Hepatocyte (in vitro differentiated cells): ENCODE data around the gene GH2. TPM values are rescaled to one million over a fixed set of nuclear protein-coding genes. Genes with fewer than 3 reads are reported as not detected.
"Not testable (repeated sequence)": the region's sequence is repeated elsewhere in the genome, so short reads cannot be mapped to it uniquely, and the experiment has no call there.

Experiments
- DNase-seq: peaks from one replicate; pipeline ENCODE4 v3.0.0-alpha.2; 2016; ENCODE audit warnings: low spot score
- H2AFZ ChIP-seq: fragments of 200-600 bp; sonication (generic); 2 replicates; pipeline ENCODE4 v1.6.0; 2016; ENCODE audit warnings: antibody characterized with exemption, mild to moderate bottlenecking
- H3K27ac ChIP-seq: fragments of 200-600 bp; sonication (generic); 2 replicates; pipeline ENCODE4 v1.5.1; 2016; ENCODE audit warnings: mild to moderate bottlenecking
- H3K27me3 ChIP-seq: fragments of 200-600 bp; sonication (generic); 2 replicates; pipeline ENCODE4 v1.6.1; 2016
- H3K36me3 ChIP-seq: fragments of 200-600 bp; sonication (generic); replicated peaks from 2 replicates; pipeline ENCODE4 v1.5.1; 2016; ENCODE audit warnings: low read depth; ENCODE audit not compliant: insufficient read depth
- H3K4me1 ChIP-seq: fragments of 200-600 bp; sonication (generic); 2 replicates; pipeline ENCODE4 v1.5.1; 2016; ENCODE audit warnings: mild to moderate bottlenecking, moderate library complexity; ENCODE audit not compliant: insufficient read depth
- H3K4me2 ChIP-seq: fragments of 200-600 bp; sonication (generic); 2 replicates; pipeline ENCODE4 v1.6.0; 2016
- H3K4me3 ChIP-seq: fragments of 200-600 bp; sonication (generic); 2 replicates; pipeline ENCODE4 v1.5.1; 2016; ENCODE audit warnings: mild to moderate bottlenecking
- H3K79me2 ChIP-seq: fragments of 200-600 bp; sonication (generic); 2 replicates; pipeline ENCODE4 v1.6.0; 2017; ENCODE audit warnings: mild to moderate bottlenecking
- H3K9me2 ChIP-seq: fragments of 200-600 bp; sonication (generic); replicated peaks from 2 replicates; pipeline ENCODE4 v1.6.0; 2017; ENCODE audit warnings: mild to moderate bottlenecking; ENCODE audit not compliant: insufficient read depth
- H3K9me3 ChIP-seq: fragments of 200-600 bp; sonication (generic); 2 replicates; pipeline ENCODE4 v1.5.1; 2016; ENCODE audit warnings: low read depth, mild to moderate bottlenecking
- H4K20me1 ChIP-seq: fragments of 200-600 bp; sonication (generic); 2 replicates; pipeline ENCODE4 v1.6.0; 2016; ENCODE audit warnings: mild to moderate bottlenecking; ENCODE audit not compliant: insufficient read depth, poor library complexity, severe bottlenecking
- EZH2 ChIP-seq: fragments of 200-600 bp; sonication (generic); IDR thresholded peaks from 2 replicates; pipeline ENCODE4 v1.6.1; 2016; ENCODE audit warnings: antibody characterized with exemption, mild to moderate bottlenecking, borderline replicate concordance
- EZH2phosphoT487 ChIP-seq: fragments of 200-600 bp; sonication (generic); IDR thresholded peaks from one replicate; pipeline ENCODE4 v1.6.1; 2018; ENCODE audit warnings: antibody characterized with exemption, mild to moderate bottlenecking, low read depth, moderate library complexity; ENCODE audit not compliant: unreplicated experiment, severe bottlenecking
- WGBS: methylation state at CpG from one replicate; pipeline ENCODE4 v1.1.6; 2016; ENCODE audit warnings: low lambda C conversion rate; ENCODE audit errors: missing lambda C conversion rate; 5-methylcytosine and 5-hydroxymethylcytosine counted together
- polyA plus RNA-seq: library from polyadenylated mRNA; unstranded; fragments of >200 nt; fragmentation: Nextera tagmentation; extraction: Ambion mirVana; gene quantifications from 2 replicates; pipeline ENCODE4 v1.2.1, GENCODE V29; 2016
- total RNA-seq: library from RNA; depleted of rRNA; stranded (reverse); fragments of >200 nt; gene quantifications from 2 replicates; pipeline ENCODE4 v1.2.3, GENCODE V29; 2014
- TF ChIP-seq, protein P1 (sequence below): fragments of 200-600 bp; sonication (generic); IDR thresholded peaks from 2 replicates; pipeline ENCODE4 v1.5.1; 2016; ENCODE audit warnings: antibody characterized with exemption, mild to moderate bottlenecking; ENCODE audit not compliant: poor library complexity

Gene GH2
- total and polyA plus RNA-seq, 2 experiments from 2014 or later = not detected

- TF ChIP-seq, protein P1, sequence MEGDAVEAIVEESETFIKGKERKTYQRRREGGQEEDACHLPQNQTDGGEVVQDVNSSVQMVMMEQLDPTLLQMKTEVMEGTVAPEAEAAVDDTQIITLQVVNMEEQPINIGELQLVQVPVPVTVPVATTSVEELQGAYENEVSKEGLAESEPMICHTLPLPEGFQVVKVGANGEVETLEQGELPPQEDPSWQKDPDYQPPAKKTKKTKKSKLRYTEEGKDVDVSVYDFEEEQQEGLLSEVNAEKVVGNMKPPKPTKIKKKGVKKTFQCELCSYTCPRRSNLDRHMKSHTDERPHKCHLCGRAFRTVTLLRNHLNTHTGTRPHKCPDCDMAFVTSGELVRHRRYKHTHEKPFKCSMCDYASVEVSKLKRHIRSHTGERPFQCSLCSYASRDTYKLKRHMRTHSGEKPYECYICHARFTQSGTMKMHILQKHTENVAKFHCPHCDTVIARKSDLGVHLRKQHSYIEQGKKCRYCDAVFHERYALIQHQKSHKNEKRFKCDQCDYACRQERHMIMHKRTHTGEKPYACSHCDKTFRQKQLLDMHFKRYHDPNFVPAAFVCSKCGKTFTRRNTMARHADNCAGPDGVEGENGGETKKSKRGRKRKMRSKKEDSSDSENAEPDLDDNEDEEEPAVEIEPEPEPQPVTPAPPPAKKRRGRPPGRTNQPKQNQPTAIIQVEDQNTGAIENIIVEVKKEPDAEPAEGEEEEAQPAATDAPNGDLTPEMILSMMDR = peak; percentile 20
- 46% methylated on average over 9 of the region's 9 CpGs for WGBS
- not testable (repeated sequence) for H4K20me1 ChIP-seq, H3K4me1 ChIP-seq, H3K36me3 ChIP-seq, H3K79me2 ChIP-seq, H3K27ac ChIP-seq, H3K9me3 ChIP-seq, DNase-seq, H3K27me3 ChIP-seq, H3K4me3 ChIP-seq, H3K9me2 ChIP-seq, H2AFZ ChIP-seq, H3K4me2 ChIP-seq
Measured at GRCh38 chr17:63869491-63870291, 12.1 kb downstream of the GH2 start.

- H3K4me3 ChIP-seq, H3K79me2 ChIP-seq, H4K20me1 ChIP-seq, H3K27ac ChIP-seq, H2AFZ ChIP-seq, H3K4me2 ChIP-seq, H3K27me3 ChIP-seq, H3K4me1 ChIP-seq, H3K9me3 ChIP-seq, H3K9me2 ChIP-seq, H3K36me3 ChIP-seq: not testable (repeated sequence)
- peak; percentile 19 for DNase-seq
- WGBS = 78% methylated on average over 7 of the region's 7 CpGs
Measured at GRCh38 chr17:63866625-63867024, 15.1 kb downstream of the GH2 start.

DNA sequence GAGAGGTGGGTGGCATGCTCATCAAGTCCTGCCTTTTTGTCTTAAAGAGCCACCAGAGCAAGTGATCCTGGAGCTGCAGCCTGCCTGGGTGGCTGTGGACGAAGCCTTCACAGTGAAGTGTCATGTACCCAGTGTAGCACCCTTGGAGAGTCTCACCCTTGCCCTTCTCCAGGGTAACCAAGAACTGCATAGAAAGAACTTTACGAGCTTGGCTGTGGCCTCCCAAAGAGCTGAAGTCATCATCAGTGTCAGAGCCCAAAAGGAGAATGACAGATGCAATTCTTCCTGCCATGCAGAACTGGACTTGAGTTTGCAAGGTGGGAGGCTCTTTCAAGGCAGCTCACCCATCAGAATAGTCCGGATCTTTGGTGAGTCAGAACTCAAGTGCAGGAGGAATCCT lies 22.5 kb downstream of the GH2 start:
- 93% methylated on average over 3 of the region's 3 CpGs for WGBS
- no peaks in the 10 kb centered on the region for H4K20me1 ChIP-seq
- no peaks in the 10 kb centered on the region for H3K27me3 ChIP-seq

GRCh38 chr17:63856425-63856824 lies 25.3 kb downstream of the GH2 start:
- not testable (repeated sequence) for H3K4me2 ChIP-seq, DNase-seq, H4K20me1 ChIP-seq, H3K79me2 ChIP-seq, H3K9me3 ChIP-seq, H3K36me3 ChIP-seq, H3K4me3 ChIP-seq, H3K27me3 ChIP-seq, H3K9me2 ChIP-seq, H3K4me1 ChIP-seq, H2AFZ ChIP-seq, H3K27ac ChIP-seq
- WGBS = 92% methylated on average over 8 of the region's 8 CpGs

More for the DNA sequence above, 22.5 kb downstream of the GH2 start:
- no peaks in the 10 kb centered on the region for H3K79me2 ChIP-seq
- no peak overlapping the region for H3K4me2 ChIP-seq
- H2AFZ ChIP-seq = no peak overlapping the region
- DNase-seq = no peak
- H3K4me3 ChIP-seq = no peak overlapping the region
- TF ChIP-seq EZH2phosphoT487 = no peak
- TF ChIP-seq EZH2 = no peak
- TF ChIP-seq, protein P1 = no peak
- no peaks in the 10 kb centered on the region for H3K4me1 ChIP-seq
- no peaks in the 10 kb centered on the region for H3K9me2 ChIP-seq
- no peaks in the 10 kb centered on the region for H3K36me3 ChIP-seq
- H3K9me3 ChIP-seq = no peaks in the 10 kb centered on the region
- H3K27ac ChIP-seq = no peak overlapping the region
